Neural cell (in vitro differentiated cells): ENCODE data around the gene AP1M1. TPM values are rescaled to one million over a fixed set of nuclear protein-coding genes. Genes with fewer than 3 reads are reported as not detected.

Source experiments
- H2AFZ ChIP-seq: fragments of 200-600, 300-800 bp; sonication (generic), shearing (Covaris generic); 2 replicates; pipeline ENCODE4 v1.6.0; 2014; ENCODE audit warnings: low read depth, mild to moderate bottlenecking, antibody characterized with exemption, low read length, moderate library complexity
- H3F3A ChIP-seq: fragments of 200-600 bp; shearing (Covaris generic); 2 replicates; pipeline ENCODE4 v1.6.1; 2016; ENCODE audit warnings: mild to moderate bottlenecking, moderate library complexity, mixed read lengths, antibody characterized with exemption, low read length; ENCODE audit not compliant: insufficient read depth, poor library complexity, severe bottlenecking
- H3K27ac ChIP-seq: fragments of 200-600, 300-800 bp; sonication (generic), shearing (Covaris generic); 2 replicates; pipeline ENCODE4 v1.5.1; 2014; ENCODE audit warnings: mild to moderate bottlenecking, low read length, moderate library complexity
- H3K27me3 ChIP-seq: fragments of 300-800, 200-600 bp; sonication (generic), shearing (Covaris generic); 2 replicates; pipeline ENCODE4 v1.6.0; 2014; ENCODE audit warnings: mild to moderate bottlenecking, low read depth, low read length, moderate library complexity; ENCODE audit not compliant: insufficient read depth
- H3K36me3 ChIP-seq: fragments of 300-800, 200-600 bp; sonication (generic), shearing (Covaris generic); 2 replicates; pipeline ENCODE4 v1.5.1; 2014; ENCODE audit warnings: mild to moderate bottlenecking, antibody characterized with exemption, low read length, moderate library complexity; ENCODE audit not compliant: insufficient read depth
- H3K4me2 ChIP-seq: fragments of 300-800, 200-600 bp; sonication (generic), shearing (Covaris generic); 2 replicates; pipeline ENCODE4 v1.6.0; 2014; ENCODE audit warnings: mild to moderate bottlenecking, low read length
- H3K4me3 ChIP-seq: fragments of 300-800, 200-600 bp; sonication (generic), shearing (Covaris generic); 2 replicates; pipeline ENCODE4 v1.5.1; 2014; ENCODE audit warnings: mild to moderate bottlenecking, low read length, moderate library complexity
- H3K79me2 ChIP-seq: fragments of 200-600 bp; shearing (Covaris generic); replicated peaks from 2 replicates; pipeline ENCODE4 v1.6.0; 2014; ENCODE audit warnings: mild to moderate bottlenecking, low read length, moderate library complexity; ENCODE audit not compliant: insufficient read depth
- H3K9ac ChIP-seq: fragments of 300-800, 200-600 bp; sonication (generic), shearing (Covaris generic); 2 replicates; pipeline ENCODE4 v1.6.1; 2016; ENCODE audit warnings: mild to moderate bottlenecking, low read length, mixed read lengths
- H3K9me2 ChIP-seq: fragments of 200-600 bp; shearing (Covaris generic); 2 replicates; pipeline ENCODE4 v1.6.1; 2016; ENCODE audit warnings: mild to moderate bottlenecking, low read length, mixed read lengths; ENCODE audit not compliant: insufficient read depth
- H3K9me3 ChIP-seq: fragments of 200-600, 300-800 bp; sonication (generic), shearing (Covaris generic); 2 replicates; pipeline ENCODE4 v1.6.1; 2016; ENCODE audit warnings: mild to moderate bottlenecking, mixed run types, low read length, moderate library complexity, mixed read lengths
- H4K20me1 ChIP-seq: fragments of 200-600 bp; shearing (Covaris generic); 2 replicates; pipeline ENCODE4 v1.6.1; 2016; ENCODE audit warnings: mild to moderate bottlenecking, mixed run types; ENCODE audit not compliant: insufficient read depth
- CTCF ChIP-seq: fragments of 450-650 bp; IDR thresholded peaks from 2 replicates; pipeline ENCODE4 v1.5.1; 2014; ENCODE audit warnings: antibody characterized with exemption, mild to moderate bottlenecking, moderate library complexity; ENCODE audit not compliant: poor library complexity, severe bottlenecking
- EP300 ChIP-seq: fragments of 450-650 bp; conservative IDR thresholded peaks from 2 replicates; pipeline ENCODE4 v1.6.1; 2014; ENCODE audit warnings: antibody characterized with exemption, mild to moderate bottlenecking, moderate library complexity; ENCODE audit not compliant: poor library complexity, severe bottlenecking
- EZH2 ChIP-seq: fragments of 200-600, 300-800 bp; shearing (Covaris generic), sonication (generic); IDR thresholded peaks from 2 replicates; pipeline ENCODE4 v1.6.1; 2014; ENCODE audit warnings: antibody characterized with exemption, low read length, borderline replicate concordance, mild to moderate bottlenecking; ENCODE audit not compliant: insufficient read depth, poor library complexity, severe bottlenecking
- MXI1 ChIP-seq: fragments of 450-650 bp; conservative IDR thresholded peaks from 2 replicates; pipeline ENCODE4 v1.6.1; 2014; ENCODE audit warnings: antibody characterized with exemption, mild to moderate bottlenecking; ENCODE audit not compliant: poor library complexity, severe bottlenecking
- POLR2AphosphoS5 ChIP-seq: IDR thresholded peaks from 2 replicates; pipeline ENCODE4 v1.6.1; 2012
- REST ChIP-seq: IDR thresholded peaks from 2 replicates; pipeline ENCODE4 v1.6.1; 2012; ENCODE audit warnings: borderline replicate concordance
- SMC3 ChIP-seq: fragments of 450-650 bp; conservative IDR thresholded peaks from 2 replicates; pipeline ENCODE4 v1.6.1; 2014; ENCODE audit warnings: antibody characterized with exemption, mild to moderate bottlenecking, moderate library complexity; ENCODE audit not compliant: poor library complexity
- TAF1 ChIP-seq: IDR thresholded peaks from 2 replicates; pipeline ENCODE4 v1.6.1; 2012; ENCODE audit warnings: low read depth
- polyA plus RNA-seq: library from polyadenylated mRNA; depleted of rRNA; stranded (reverse); fragments of >200 nt; gene quantifications from 2 replicates; pipeline ENCODE4 v1.2.3, GENCODE V29; 2014

The AP1M1 gene
- polyA plus RNA-seq, 1 donor from 2014 or later, result 81.4 TPM

GRCh38 chr19:16228637-16229321 is 31.1 kb downstream of the AP1M1 start:
- Histone ChIP-seq H3K79me2 (no peaks in the 10 kb centered on the region), H3K36me3 (no peaks in the 10 kb centered on the region), H3K27me3 (no peaks in the 10 kb centered on the region), H4K20me1 (no peaks in the 10 kb centered on the region), H3K4me3 (no peak overlapping the region), H3F3A (no peaks in the 10 kb centered on the region), H3K27ac (no peak overlapping the region), H3K9me2 (no peaks in the 10 kb centered on the region), H3K4me2 (no peak overlapping the region), H3K9me3 (no peaks in the 10 kb centered on the region), H3K9ac (no peak overlapping the region), H2AFZ (no peak overlapping the region)
- TF ChIP-seq SMC3 (no peak), MXI1 (no peak), TAF1 (no peak), EP300 (no peak), EZH2 (no peak), REST (no peak), CTCF (no peak), POLR2AphosphoS5 (no peak)

GRCh38 chr19:16229322-16229641 is 31.6 kb downstream of the AP1M1 start:
- Histone ChIP-seq H2AFZ (no peak overlapping the region), H3K9me2 (no peaks in the 10 kb centered on the region), H3K27ac (no peak overlapping the region), H4K20me1 (no peaks in the 10 kb centered on the region), H3K79me2 (no peaks in the 10 kb centered on the region), H3K36me3 (no peaks in the 10 kb centered on the region), H3K9ac (no peak overlapping the region), H3K4me2 (no peak overlapping the region), H3K4me3 (no peak overlapping the region), H3F3A (no peaks in the 10 kb centered on the region), H3K9me3 (no peaks in the 10 kb centered on the region), H3K27me3 (no peaks in the 10 kb centered on the region)
- TF ChIP-seq MXI1, result no peak
- TF ChIP-seq EP300, result no peak
- TF ChIP-seq REST, result no peak
